Cardiac septum (tissue), 1 donor: Measurements from ENCODE around the gene NHLRC4. TPM values are rescaled to one million over a fixed set of nuclear protein-coding genes. Genes with fewer than 3 reads are reported as not detected.

Source experiments
- DNase-seq: peaks from one replicate; pipeline ENCODE4 v3.0.0-alpha.2; 2020; ENCODE audit warnings: low spot score
- intact Hi-C: fragments of 100-400 bp; cut with DNase I; formaldehyde crosslinking; loops from one replicate; pipeline ENCODE4 v1.14.0; 2022
- total RNA-seq: library from RNA; stranded (reverse); fragmentation: NEBNext Ultra II Directional; extraction: Animal tissue kit (Norgen Biotek cat#: 25700); gene quantifications from one replicate; pipeline ENCODE4 v1.2.1, GENCODE V29; 2021
- donor health status: DM: no; HTN: no; CAD: no.

Gene NHLRC4
- total RNA-seq, 1 donor from 2014 or later: 0.30 TPM

GRCh38 chr16:561957-562938, 4.6 kb upstream of the NHLRC4 start:
- intact Hi-C loops: no loop called here
- DNase-seq: no peak

DNA sequence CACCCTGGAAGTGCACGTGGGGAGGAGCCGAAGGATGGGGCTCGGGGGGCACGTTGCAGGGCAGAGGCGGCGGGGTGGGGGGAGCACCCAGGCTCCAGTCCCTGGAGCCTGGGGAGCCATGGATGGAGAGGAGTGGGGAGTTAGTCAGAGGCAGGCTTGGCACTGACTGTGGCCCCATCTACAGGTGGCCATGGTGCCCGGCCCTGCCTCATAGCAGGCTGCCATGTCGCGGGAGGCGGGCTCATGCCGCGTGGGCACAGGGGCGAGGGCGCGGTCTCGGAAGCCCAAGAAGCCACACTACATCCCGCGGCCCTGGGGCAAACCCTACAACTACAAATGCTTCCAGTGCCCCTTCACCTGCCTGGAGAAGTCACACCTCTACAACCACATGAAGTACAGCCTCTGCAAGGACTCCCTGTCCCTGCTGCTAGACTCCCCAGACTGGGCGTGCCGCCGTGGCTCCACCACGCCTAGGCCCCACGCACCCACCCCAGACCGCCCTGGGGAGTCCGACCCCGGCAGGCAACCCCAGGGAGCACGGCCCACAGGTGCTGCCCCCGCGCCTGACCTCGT, 3.6 kb upstream of the NHLRC4 start:
- intact Hi-C loops: no loop called here

GRCh38 chr16:564690-565418, 2.0 kb upstream of the NHLRC4 start:
- intact Hi-C loops: no loop called here
- no peak for DNase-seq

More for the DNA sequence above, 3.6 kb upstream of the NHLRC4 start:
- DNase-seq: no peak

- intact Hi-C loops: no loop called here
- no peak for DNase-seq
These were observed 1.1 kb upstream of the NHLRC4 start for GRCh38 chr16:565419-566330.

DNA sequence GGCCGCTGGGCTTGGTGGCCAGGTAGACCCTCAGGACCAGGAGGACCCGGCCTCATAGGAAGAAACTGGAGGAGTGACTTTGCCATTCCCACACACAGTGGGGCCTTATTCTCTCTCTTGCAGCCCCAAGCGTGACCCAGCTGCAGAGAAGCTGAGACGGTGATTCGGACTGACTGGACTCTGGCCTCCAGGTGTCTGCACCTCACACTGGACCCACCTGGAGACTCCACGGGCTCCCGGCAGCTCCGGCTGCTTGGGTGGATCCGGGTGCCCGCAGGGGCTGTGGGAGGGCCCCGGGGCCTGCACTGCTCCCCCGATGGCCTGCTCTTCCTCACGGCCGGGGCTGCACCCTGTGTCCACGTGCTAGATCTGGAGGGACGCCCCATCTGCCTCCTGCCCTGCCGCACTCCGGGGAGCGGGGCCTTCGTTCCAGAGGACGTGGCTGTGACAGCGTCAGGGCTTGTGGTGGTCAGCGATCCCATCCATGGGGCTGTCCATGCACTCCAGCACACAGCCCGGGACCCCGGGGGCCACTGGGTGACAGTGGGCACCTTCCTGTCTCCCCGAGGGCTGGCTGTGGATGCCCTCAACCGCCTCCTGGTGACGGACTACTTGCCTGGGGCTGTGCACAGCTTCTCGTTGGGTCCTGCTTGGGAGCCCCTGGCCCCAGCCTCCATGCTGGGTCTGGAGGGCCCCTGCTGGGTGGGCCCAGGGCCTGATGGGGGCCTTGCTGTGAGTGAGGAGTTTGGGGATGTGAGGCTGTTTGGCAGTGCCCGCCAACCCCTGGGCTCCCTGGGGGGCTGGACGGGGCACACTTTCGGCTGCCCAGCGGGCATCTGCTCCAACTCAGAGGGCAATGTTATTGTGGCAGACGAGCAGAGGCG, 810 bp downstream of the NHLRC4 start:
- intact Hi-C loops: no loop called here
- no peak for DNase-seq

- intact Hi-C loops: no loop called here
- no peak for DNase-seq
These were observed 1.8 kb downstream of the NHLRC4 start for GRCh38 chr16:568401-569258.

DNA sequence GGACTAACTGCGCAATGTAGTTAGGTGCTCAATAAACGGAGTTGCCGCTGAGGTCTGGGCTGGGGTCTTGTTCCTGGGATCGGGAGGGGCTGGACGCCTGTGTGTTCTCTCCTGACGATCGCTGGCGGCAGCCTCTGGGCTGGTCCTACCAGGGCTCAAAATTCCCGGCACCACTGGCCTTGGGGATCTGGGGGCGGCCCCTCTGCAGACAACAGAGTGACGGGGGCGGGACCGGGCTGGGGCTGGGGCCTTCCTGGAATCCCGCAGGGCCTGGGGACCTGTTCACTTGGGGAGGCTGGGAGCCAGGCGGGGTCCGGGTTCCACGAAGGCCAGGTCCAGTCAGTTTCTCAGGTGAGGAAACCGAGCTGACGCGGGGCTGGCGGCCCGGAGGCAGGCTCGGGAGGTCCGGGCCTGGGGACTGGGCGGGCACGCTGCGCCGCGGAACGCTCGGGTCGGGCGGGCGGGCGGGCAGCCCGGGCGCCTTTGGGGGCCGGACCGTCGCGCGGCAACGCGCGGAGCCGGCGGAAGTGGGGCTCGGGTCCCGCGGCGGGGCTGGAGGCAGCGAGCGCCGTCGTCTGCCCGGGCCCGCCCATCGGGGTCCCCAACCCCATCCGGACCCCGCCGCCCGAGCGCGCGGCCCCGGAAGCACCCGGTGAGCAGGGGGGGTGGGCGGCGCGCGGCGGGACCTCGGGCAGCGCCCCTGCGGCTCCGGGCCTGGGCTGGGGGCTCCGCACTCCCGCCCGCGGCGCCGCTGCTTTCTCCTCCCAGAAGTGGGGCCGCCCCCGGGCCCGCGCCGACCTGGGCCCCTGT, 2.8 kb downstream of the NHLRC4 start, which contains the start of gene PIGQ:
Gene PIGQ, plus strand, starts transcription at position 524 of the 810 bp plus-strand sequence. CDS start 4,107 bp downstream, outside the sequence.
- intact Hi-C loops: no loop called here
- DNase-seq: peak; percentile 89

GRCh38 chr16:572865-573650, 6.3 kb downstream of the NHLRC4 start:
- no peak for DNase-seq
- intact Hi-C loops: no loop called here

- no peak for DNase-seq
- intact Hi-C loops: no loop called here
These were observed 7.4 kb downstream of the NHLRC4 start for GRCh38 chr16:574021-574760.

DNA sequence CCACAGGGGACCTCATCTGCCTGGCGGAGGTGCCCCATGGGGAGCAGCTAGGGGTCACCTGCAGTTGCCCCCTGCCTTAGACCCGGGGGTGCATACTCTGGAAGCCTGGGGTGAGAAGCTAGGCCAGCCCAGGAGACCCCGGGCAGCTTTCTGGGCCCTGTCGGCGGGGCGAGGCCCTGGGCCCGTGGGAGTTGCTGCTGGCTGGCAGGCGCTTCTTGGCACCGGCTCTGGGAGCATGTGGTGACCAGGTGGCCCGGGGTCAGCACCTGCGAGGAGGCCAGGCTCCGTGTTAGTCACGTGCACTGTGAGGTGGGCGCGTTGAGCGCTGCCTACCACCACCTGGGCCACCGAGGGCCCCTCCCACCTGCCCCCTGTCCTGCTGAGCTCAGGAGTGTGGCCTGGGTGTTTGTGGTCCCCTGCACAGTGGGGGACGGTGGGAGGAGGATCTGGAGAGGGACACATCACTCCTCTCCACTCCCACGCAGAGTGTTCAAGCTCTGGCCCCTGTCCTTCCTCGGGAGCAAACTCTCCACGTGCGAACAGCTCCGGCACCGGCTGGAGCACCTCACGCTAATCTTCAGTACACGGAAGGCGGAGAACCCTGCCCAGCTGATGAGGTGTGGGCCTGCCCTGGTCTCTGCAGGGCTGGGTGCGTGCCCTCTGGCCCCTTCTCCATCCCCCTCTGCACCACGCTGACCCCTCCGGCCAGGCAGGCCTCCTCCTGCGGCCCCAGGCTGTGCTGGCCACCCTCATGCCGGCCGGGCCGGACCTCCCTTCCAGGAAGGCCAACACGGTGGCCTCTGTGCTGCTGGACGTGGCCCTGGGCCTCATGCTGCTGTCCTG, 8.8 kb downstream of the NHLRC4 start:
- intact Hi-C loops: loop anchor here (5.0 kb wide), 1 partner anchor 212 kb away; the partner anchor contains the start of genes CHTF18 and RPUSD1
- DNase-seq: no peak

DNA sequence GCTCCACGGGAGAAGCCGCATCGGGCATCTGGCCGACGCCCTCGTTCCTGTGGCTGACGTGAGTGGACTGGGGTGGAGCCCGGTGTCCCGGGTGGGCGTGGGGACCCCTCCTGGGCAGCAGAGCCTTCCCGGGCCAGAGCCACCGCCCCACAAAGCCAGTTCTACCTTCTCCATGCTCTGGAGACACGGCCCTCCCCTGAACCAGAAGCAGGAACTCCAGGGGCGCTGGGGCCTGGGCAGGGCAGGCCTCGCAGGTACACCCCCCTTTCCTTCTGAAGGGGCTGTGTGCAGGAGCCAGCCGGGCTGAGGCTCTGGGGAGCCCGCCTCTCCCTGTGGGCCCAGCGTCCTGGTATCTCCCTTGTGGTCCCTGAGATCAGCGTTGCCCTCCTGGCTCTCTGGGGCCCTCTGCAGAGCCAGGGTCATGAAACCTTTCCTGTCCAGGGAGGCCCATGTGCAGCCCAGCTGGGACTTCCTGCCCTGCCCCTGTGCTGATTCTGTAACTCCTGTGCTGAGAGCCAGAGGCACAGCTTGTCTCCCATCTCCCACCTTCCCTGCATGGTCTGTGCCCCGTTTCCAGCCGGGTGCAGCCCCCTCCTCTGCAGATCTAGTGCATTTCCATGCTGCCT, 9.5 kb downstream of the NHLRC4 start:
- no peak for DNase-seq
- intact Hi-C loops: loop anchor here (5.0 kb wide), 1 partner anchor 211 kb away; the partner anchor contains the start of genes CHTF18 and RPUSD1

GRCh38 chr16:576823-577201, 10.0 kb downstream of the NHLRC4 start:
- intact Hi-C loops: loop anchor here (5.0 kb wide), 1 partner anchor 210 kb away; the partner anchor contains the start of genes CHTF18 and RPUSD1
- no peak for DNase-seq

- intact Hi-C loops: loop anchor here (5.0 kb wide), 1 partner anchor 210 kb away; the partner anchor contains the start of genes CHTF18 and RPUSD1
These were observed 11.0 kb downstream of the NHLRC4 start for GRCh38 chr16:577796-578195.

More at GRCh38 chr16:577796-578195, 11.0 kb downstream of the NHLRC4 start:
- no peak for DNase-seq
